ENCODE results near the gene CDK5RAP1.

GRCh38 chr20:33393609-33394008 is 7.7 kb downstream of the CDK5RAP1 start:
- no peak for TF ChIP-seq CTCF (IDR thresholded peaks at IDR 0.05)
- no peak for TF ChIP-seq POLR2AphosphoS5 (IDR thresholded peaks at IDR 0.05)
- TF ChIP-seq EP300 (IDR thresholded peaks at IDR 0.05), result no peak

All from sigmoid colon (tissue), 4 donors.